AG10803 (cell line): ENCODE measurements around the gene TRAF3IP1.
"Not testable (repeated sequence)": the region's sequence is repeated elsewhere in the genome, so short reads cannot be mapped to it uniquely, and the experiment has no call there.

Experiments
- DNase-seq: peaks from one replicate; pipeline ENCODE4 v3.0.0; 2010; ENCODE audit warnings: low read depth
- H3K4me3 ChIP-seq: 2 replicates; pipeline ENCODE4 v1.5.1; 2011; ENCODE audit warnings: mild to moderate bottlenecking, low read length, control low read depth
- CTCF ChIP-seq: conservative IDR thresholded peaks from 2 replicates; pipeline ENCODE4 v1.5.1; 2011; ENCODE audit warnings: mild to moderate bottlenecking, low read length, control low read depth, inconsistent platforms

Gene TRAF3IP1

GRCh38 chr2:238305092-238305862 lies 15.0 kb upstream of the TRAF3IP1 start:
- DNase-seq = no peak
- H3K4me3 ChIP-seq = no peak overlapping the region
- peak; percentile 27; the same call in 1 of the 2 replicates for TF ChIP-seq CTCF

GRCh38 chr2:238305965-238306671 lies 14.2 kb upstream of the TRAF3IP1 start:
- no peak for DNase-seq
- no peak for TF ChIP-seq CTCF
- no peak overlapping the region for H3K4me3 ChIP-seq

GRCh38 chr2:238306672-238306998 lies 13.7 kb upstream of the TRAF3IP1 start:
- DNase-seq = no peak
- no peak for TF ChIP-seq CTCF
- H3K4me3 ChIP-seq = no peak overlapping the region

- H3K4me3 ChIP-seq = no peak overlapping the region
- TF ChIP-seq CTCF = no peak; the same call in 1 of the 2 replicates
- no peak for DNase-seq
These were observed 12.1 kb upstream of the TRAF3IP1 start for GRCh38 chr2:238308177-238308576.

- not testable (repeated sequence) for H3K4me3 ChIP-seq, DNase-seq
These were observed 9.6 kb upstream of the TRAF3IP1 start for GRCh38 chr2:238310721-238311120.

GRCh38 chr2:238313289-238313990 lies 6.9 kb upstream of the TRAF3IP1 start:
- no peak for TF ChIP-seq CTCF
- no peak for DNase-seq
- no peak overlapping the region for H3K4me3 ChIP-seq

- H3K4me3 ChIP-seq = no peak overlapping the region
- no peak for DNase-seq
- no peak for TF ChIP-seq CTCF
These were observed 6.3 kb upstream of the TRAF3IP1 start for GRCh38 chr2:238313991-238314350.
